GM19043 (cell line): ENCODE results near the gene OR6C6.
"Not testable (repeated sequence)": the region's sequence is repeated elsewhere in the genome, so short reads cannot be mapped to it uniquely, and the experiment has no call there.

Experiments used
- ATAC-seq: cut with Tn5 transposase; IDR thresholded peaks from one replicate; pipeline ENCODE4 v1.9.1; 2021; ENCODE audit warnings: low read depth; ENCODE audit not compliant: unreplicated experiment

Gene OR6C6

DNA sequence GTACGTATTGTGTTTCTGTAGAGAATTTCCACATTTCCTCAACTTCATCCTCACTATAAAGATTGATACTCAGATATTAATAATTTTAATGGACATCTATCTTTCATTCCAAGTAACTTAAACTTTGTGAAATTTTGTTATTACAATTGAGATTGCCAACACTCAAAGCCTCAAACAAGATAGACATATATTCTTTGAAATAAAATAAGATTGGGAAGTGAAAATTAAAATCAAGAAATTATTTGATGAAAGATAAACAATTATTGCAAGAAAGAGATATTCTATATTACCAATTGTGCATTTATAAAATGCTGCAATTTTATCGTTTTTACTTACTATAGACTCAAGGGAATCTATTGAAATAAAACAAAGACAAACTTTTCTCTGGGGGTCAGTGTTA, at the start of gene OR6C6:
OR6C6 (minus strand) TSS at position 101 of the 400 bp plus-strand sequence. CDS start 1,337 bp downstream, outside the sequence.
- ATAC-seq, result no peak

DNA sequence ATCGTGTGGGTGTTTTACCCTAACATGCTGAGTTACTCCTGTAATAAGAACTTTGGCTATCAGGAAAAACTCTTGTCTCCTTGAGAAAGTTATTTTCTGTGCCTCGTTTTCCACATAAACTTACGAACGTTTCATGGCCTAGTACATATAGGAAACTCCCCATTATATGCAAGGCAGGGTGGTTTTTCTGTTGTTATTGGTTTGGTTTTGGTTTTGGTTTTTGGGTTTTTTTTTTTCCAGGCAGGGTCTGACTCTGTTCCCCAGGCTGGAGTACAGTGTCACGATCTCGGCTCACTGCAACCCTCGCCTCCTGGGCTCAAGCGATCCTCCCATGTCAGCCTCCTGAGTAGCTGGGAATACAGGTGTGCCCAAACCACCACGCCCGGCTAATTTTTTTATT, 39.6 kb upstream of the OR6C6 start:
- no peak for ATAC-seq

DNA sequence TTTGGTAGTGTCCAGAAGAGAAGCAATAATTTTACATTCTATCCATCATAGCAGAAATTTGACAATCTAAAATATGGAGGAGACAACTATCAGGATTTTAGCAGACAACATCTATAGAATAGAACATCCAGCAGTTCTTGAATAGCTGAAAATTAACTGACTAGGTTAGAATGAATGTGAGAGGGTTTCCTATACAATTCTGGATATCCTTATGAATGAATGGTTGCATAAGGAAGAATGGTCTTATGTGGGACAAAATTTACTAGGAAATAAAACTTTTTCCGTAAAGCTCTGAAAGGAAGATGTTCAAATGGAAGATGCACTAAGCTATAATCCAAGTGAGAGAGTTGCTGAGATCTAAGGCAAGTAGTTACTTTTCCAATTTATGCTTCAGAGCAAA, 34.1 kb upstream of the OR6C6 start, which contains the start of gene OR6C3:
OR6C3 (plus strand) TSS at position 301 of the 400 bp plus-strand sequence. CDS start 955 bp downstream, outside the sequence.
- no peak for ATAC-seq

DNA sequence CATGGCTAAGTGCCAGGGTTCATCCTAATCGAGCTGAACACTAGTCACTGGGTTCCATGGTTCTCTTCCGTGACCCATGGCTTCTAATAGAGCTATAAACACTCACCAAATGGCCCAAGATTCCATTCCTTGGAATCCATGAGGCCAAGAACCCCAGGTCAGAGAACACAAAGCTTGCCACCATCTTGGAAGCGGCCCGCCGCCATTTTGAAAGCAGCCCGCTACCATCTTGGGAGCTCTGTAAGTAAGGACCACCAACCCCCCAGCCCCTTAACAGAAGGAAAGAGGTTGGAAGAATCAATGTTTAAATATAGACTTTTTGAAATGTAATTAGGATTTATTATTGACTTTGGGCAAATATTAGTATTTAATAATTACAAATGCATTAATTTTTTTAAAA, 29.4 kb upstream of the OR6C6 start:
- ATAC-seq, result not testable (repeated sequence)

DNA sequence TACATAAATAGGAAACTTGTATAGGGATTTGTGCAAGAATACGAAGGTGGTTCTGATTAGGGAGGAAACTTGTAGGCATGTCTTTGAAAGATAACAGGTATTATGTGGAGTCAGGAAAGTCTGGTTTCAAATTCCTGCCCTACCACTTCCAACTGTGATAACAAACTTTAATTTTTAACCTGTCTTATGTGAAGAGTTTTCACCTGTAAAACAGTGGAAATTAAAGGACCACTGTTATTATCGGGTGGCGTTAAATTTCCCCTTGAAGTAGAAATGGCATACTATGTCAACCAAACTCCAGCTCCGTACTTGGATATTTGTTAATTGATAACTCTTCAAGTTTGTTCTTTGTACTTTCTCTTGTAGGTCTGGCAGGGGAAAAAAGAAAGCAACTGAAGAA, 23.8 kb upstream of the OR6C6 start:
- no peak for ATAC-seq

DNA sequence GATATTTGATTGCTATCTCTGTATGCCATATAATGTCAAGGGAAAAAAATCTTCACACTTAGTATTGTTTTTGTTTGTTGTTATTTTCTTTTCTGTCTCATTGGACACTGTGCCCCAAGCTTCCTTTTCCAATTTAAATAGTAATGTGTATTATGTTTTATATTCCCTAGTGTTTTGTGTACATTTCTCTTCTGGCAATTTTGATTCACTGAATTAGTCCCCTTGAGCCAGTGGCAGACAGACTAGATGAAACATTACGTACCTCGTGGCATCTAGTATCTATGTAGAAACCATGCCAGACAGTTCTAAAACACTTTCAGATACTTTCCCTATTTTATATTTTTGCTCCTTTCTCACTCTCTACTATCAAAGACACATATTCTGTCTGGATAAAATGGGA, 17.7 kb upstream of the OR6C6 start, which contains the start of gene OR6C1:
OR6C1 (plus strand) TSS at position 301 of the 400 bp plus-strand sequence. CDS start 6,257 bp downstream, outside the sequence.
- ATAC-seq, result no peak

DNA sequence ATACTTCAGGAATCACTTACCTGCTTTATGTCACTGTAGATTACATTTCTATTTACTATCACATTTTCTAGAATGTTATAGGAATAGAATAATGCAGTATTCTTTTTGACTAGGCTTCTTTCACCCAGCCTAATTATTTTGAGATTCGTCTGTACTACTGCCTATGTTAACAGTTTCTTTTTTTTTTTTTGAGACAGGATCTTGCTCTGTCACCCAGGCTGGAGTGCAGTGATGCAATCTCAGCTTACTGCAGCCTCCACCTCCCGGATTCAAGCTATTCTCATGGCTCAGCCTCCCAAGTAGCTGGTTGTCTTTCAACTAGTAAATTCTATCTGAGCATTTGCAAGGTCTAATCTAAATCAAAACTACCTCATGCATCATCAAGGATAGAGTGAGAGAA, 6.4 kb downstream of the OR6C6 start:
- ATAC-seq, result no peak

DNA sequence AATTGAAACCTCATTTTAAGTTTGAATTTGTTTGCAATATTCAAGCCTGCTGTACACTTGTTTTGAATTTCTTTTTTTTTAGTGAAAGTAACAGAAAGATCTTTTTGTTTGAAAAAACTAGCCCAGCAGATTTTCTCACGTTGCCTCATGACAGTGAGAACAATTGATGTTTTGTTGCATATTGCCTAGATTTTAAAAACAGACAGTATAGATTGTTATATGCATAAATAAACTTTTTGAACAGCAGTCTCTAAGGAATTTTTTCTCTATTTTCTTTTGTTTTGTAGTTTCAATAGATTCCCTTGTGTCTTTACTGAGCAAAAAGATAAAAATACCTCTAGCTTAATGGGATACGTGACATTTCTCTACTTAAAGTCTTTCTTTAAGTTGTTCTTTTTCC, 15.4 kb downstream of the OR6C6 start:
- ATAC-seq, result no peak

DNA sequence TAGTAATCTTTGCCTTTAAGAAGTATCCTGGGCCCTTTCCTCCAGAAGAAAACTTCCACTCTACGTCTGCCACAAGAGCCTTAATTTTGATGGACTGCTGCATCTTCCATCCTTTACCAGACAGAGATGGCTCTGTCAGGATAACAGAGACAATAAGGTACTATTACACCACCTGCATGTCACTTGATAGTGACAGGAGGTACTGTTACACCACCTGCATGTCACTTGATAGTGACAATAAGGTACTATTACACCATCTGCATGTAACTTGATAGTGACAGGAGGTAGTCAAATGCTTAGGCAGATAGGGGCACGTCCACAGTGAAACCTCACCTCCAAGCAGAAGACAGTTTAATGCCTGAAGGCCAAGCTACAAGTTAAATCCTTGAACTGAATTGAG, 38.1 kb downstream of the OR6C6 start:
- no peak for ATAC-seq

DNA sequence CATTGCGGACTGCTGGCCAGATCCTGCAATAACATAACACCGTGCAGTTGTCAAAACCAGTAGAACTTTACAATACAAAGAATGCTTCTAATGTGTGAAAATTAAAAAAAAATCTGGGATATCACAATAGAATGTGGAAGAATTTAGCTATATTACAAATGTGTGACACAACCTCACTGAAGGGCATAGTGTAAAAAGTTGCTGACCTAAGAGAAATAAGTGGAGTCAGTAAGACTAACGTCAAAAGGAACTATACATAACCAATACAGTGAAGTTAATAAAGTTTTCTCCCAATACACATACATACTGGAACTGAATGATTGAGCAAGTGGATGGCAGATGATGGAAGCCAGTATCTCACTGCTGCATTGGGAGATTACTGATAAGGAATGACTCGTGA, 39.5 kb downstream of the OR6C6 start:
- ATAC-seq, result no peak

DNA sequence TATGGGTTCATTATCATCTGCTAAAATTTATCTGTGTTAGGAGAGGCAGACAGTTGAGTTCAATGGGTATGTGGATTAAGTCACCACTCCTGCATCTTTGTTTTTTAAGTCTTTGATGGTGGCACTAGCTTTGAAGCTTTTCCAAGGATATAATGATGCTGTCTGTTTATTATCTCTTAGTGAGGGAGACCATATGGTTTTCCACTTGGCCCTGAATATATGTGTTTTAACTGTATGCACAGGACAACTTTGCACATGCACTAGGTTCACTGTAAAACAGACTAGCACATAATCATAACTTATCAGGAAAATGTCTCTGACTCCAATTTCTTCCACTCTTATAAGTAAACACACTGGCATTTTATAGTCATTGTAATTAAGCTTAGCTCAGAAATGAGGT, 43.1 kb downstream of the OR6C6 start:
- no peak for ATAC-seq

DNA sequence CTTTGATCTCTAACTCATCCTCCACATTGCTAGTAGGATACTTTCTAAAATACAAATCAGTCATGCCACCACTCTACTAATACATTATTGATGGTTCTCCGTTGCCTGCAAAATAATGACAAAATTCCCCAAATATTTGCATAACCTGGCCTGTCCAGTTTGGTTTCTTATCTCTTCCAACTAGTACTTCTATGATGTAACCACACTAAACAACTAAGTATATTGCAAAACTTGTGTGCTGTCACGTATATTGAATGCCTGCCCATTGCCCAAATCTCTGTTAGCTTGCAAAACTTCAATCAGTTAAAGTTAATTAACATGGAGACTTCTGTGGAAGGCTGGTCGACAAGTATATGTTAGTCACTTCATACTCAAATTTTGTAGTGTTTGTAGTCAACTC, 45.4 kb downstream of the OR6C6 start:
- ATAC-seq, result no peak

DNA sequence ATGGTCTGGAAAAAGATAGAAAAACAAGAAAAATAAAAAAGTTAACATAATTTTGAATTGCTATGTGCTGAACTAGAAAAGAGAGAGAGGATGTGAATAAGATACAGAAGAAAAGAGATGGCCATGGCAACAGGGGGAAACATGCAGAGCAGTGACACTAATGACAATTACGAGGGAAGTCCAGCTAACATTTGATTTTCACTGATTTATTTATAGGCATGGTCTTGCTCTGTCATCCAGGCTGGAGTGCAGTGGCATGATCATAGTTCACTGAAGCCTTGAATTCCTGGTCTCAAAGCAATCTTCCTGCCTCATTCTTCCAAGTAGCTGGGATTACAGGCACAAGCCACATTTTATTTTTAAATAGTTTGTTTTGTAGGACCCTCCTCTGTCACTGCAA, 50.2 kb downstream of the OR6C6 start:
- no peak for ATAC-seq

DNA sequence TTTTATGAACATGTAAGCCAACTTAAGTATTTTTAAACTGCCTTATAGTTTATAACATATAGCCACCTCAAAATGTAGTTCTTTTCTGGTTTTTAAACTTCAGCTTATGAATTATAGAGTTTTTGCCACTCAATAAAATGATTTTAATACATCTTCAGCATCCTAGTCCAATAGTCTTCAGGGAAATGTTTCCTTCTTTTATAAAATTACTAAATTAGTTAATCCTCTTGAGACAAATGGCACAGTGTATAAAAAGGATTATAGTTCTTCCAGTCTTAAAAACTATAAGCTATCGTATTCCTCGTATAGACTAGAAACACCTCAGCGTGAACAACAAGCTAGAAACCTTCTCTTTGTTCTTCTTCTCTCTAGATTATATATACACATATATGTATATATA, 52.1 kb downstream of the OR6C6 start, which contains the start of gene OR6C74:
OR6C74 (plus strand) TSS at position 301 of the 400 bp plus-strand sequence. CDS start 2,679 bp downstream, outside the sequence.
- ATAC-seq, result no peak
